SK-N-SH treated with all-trans-retinoic acid at 6 μM for 48 hours (cell line): ENCODE results near the gene PKNOX2.

Experiments
- ATAC-seq: fragments of 200-7000 bp; cut with Tn5 transposase; 3 replicates; pipeline ENCODE4 v1.9.1; 2020; ENCODE audit warnings: mild to moderate bottlenecking, moderate library complexity
- ARNTL ChIP-seq: fragments of 450-650 bp; formaldehyde crosslinking; IDR thresholded peaks from 2 replicates; pipeline ENCODE4 v1.5.0; 2020; ENCODE audit warnings: low read depth, mild to moderate bottlenecking, moderate library complexity, borderline replicate concordance
- CREB5 ChIP-seq: fragments of 250-450 bp; sonication (Bioruptor Pico); IDR thresholded peaks from 2 replicates; pipeline ENCODE4 v1.5.1; 2020; ENCODE audit warnings: low read depth, mild to moderate bottlenecking, moderate library complexity
- CSDC2 ChIP-seq: fragments of 250-450 bp; sonication (Bioruptor Pico); IDR thresholded peaks from 2 replicates; pipeline ENCODE4 v1.5.0; 2020; ENCODE audit warnings: mild to moderate bottlenecking, moderate library complexity
- GLIS3 ChIP-seq: fragments of 250-450 bp; sonication (Bioruptor Pico); IDR thresholded peaks from 2 replicates; pipeline ENCODE4 v1.5.0; 2020; ENCODE audit warnings: mild to moderate bottlenecking, moderate library complexity
- PATZ1 ChIP-seq: fragments of 250-450 bp; sonication (Bioruptor Pico); IDR thresholded peaks from 2 replicates; pipeline ENCODE4 v1.8.0; 2020; ENCODE audit warnings: mild to moderate bottlenecking, moderate library complexity, borderline replicate concordance
- POU6F1 ChIP-seq: fragments of 250-450 bp; sonication (Bioruptor Pico); IDR thresholded peaks from 2 replicates; pipeline ENCODE4 v1.8.0; 2021; ENCODE audit warnings: low read depth, mild to moderate bottlenecking, moderate library complexity, borderline replicate concordance
- PPARA ChIP-seq: fragments of 250-450 bp; sonication (Bioruptor Pico); IDR thresholded peaks from 2 replicates; pipeline ENCODE4 v1.5.0; 2020; ENCODE audit warnings: mild to moderate bottlenecking, borderline replicate concordance
- RARB ChIP-seq: fragments of 250-450 bp; sonication (Bioruptor Pico); IDR thresholded peaks from 2 replicates; pipeline ENCODE4 v1.8.0; 2021; ENCODE audit warnings: mild to moderate bottlenecking, moderate library complexity
- SNAI2 ChIP-seq: fragments of 250-450 bp; sonication (Bioruptor Pico); IDR thresholded peaks from 2 replicates; pipeline ENCODE4 v1.5.0; 2020; ENCODE audit warnings: mild to moderate bottlenecking, moderate library complexity
- TCF4 ChIP-seq: fragments of 250-450 bp; sonication (Bioruptor Pico); IDR thresholded peaks from 2 replicates; pipeline ENCODE4 v1.8.0; 2021; ENCODE audit warnings: mild to moderate bottlenecking, moderate library complexity, borderline replicate concordance
- TOX ChIP-seq: fragments of 250-450 bp; sonication (Bioruptor Pico); IDR thresholded peaks from 2 replicates; pipeline ENCODE4 v1.8.0; 2021; ENCODE audit warnings: mild to moderate bottlenecking, moderate library complexity, borderline replicate concordance
- ZC3H10 ChIP-seq: fragments of 250-450 bp; sonication (Bioruptor Pico); IDR thresholded peaks from 2 replicates; pipeline ENCODE4 v1.5.1; 2021; ENCODE audit warnings: mild to moderate bottlenecking, moderate library complexity
- ZFP30 ChIP-seq: fragments of 450-650 bp; formaldehyde crosslinking; IDR thresholded peaks from 2 replicates; pipeline ENCODE4 v1.5.0; 2022; ENCODE audit warnings: mild to moderate bottlenecking, moderate library complexity
- ZNF565 ChIP-seq: fragments of 450-650 bp; formaldehyde crosslinking; conservative IDR thresholded peaks from 2 replicates; pipeline ENCODE4 v1.5.0; 2020; ENCODE audit warnings: low read depth, mild to moderate bottlenecking, moderate library complexity
- ZNF70 ChIP-seq: fragments of 450-650 bp; formaldehyde crosslinking; IDR thresholded peaks from 2 replicates; pipeline ENCODE4 v1.5.0; 2020; ENCODE audit warnings: mild to moderate bottlenecking, moderate library complexity

The PKNOX2 gene

GRCh38 chr11:125163431-125164063 lies 1.0 kb upstream of the PKNOX2 start (continued):
- no peak for TF ChIP-seq POU6F1

- no peak for ATAC-seq
- TF ChIP-seq GLIS3 (CRISPR knock-in tag) (no peak), PATZ1 (CRISPR knock-in tag) (no peak), POU6F1 (no peak), RARB (CRISPR knock-in tag) (no peak), TCF4 (no peak)
Measured at GRCh38 chr11:125164091-125164421, 495 bp upstream of the PKNOX2 start.

GRCh38 chr11:125165111-125165842 lies 726 bp downstream of the PKNOX2 start:
- TF ChIP-seq ZC3H10 (no peak), PATZ1 (CRISPR knock-in tag) (no peak), ZNF70 (CRISPR knock-in tag) (no peak), CSDC2 (CRISPR knock-in tag) (no peak), ARNTL (CRISPR knock-in tag) (no peak)
- ATAC-seq: peak; percentile 60

- no peak for ATAC-seq
- TF ChIP-seq ZNF70 (CRISPR knock-in tag) (no peak), GLIS3 (CRISPR knock-in tag) (no peak), TOX (CRISPR knock-in tag) (no peak), SNAI2 (no peak), PPARA (CRISPR knock-in tag) (no peak), CSDC2 (CRISPR knock-in tag) (no peak), PATZ1 (CRISPR knock-in tag) (no peak), ZFP30 (CRISPR knock-in tag) (no peak), ZNF565 (CRISPR knock-in tag) (no peak), TCF4 (no peak), RARB (CRISPR knock-in tag) (no peak), CREB5 (CRISPR knock-in tag) (no peak)
- TF ChIP-seq, all 23 proteins: peak for 0
Measured at GRCh38 chr11:125165843-125166763, 1.6 kb downstream of the PKNOX2 start.
